Caki2 (cell line): Measurements from ENCODE around the gene SOX5. TPM values are rescaled to one million over a fixed set of nuclear protein-coding genes. Genes with fewer than 3 reads are reported as not detected.
"Not testable (repeated sequence)": the region's sequence is repeated elsewhere in the genome, so short reads cannot be mapped to it uniquely, and the experiment has no call there.

ENCODE experiments used
- DNase-seq: peaks from one replicate; pipeline ENCODE4 v3.0.0-alpha.2; 2015; ENCODE audit warnings: low read depth
- in situ Hi-C: cut with HindIII; loops from 2 replicates; pipeline ENCODE4 v1.10.0; 2016; ENCODE audit warnings: low sequenced_read_pairs, low pct_unique_long_range_greater_than_20kb, mixed read lengths
- total RNA-seq: library from RNA; depleted of rRNA; stranded (reverse); fragments of >200 nt; shearing (Covaris generic); gene quantifications from 2 replicates; pipeline ENCODE4 v1.2.3, GENCODE V29; 2014; ENCODE audit warnings: low replicate concordance

Gene SOX5
- total RNA-seq, 1 experiment from 2014 or later: not detected

- no peak for DNase-seq
- in situ Hi-C loops: no loop called here
Observed at GRCh38 chr12:23860019-23860418, 89.5 kb downstream of the SOX5 start.

- in situ Hi-C loops: no loop called here
- DNase-seq: no peak
Observed at GRCh38 chr12:23857178-23857577, 92.3 kb downstream of the SOX5 start.

- no peak for DNase-seq
- in situ Hi-C loops: no loop called here
Observed at GRCh38 chr12:23855813-23856212, 93.7 kb downstream of the SOX5 start.

- in situ Hi-C loops: no loop called here
- DNase-seq: no peak
Observed at GRCh38 chr12:23854598-23854997, 94.9 kb downstream of the SOX5 start.

- in situ Hi-C loops: no loop called here
- DNase-seq: no peak
Observed at GRCh38 chr12:23853640-23854039, 95.8 kb downstream of the SOX5 start.

- in situ Hi-C loops: no loop called here
- no peak for DNase-seq
Observed at GRCh38 chr12:23851602-23852001, 97.9 kb downstream of the SOX5 start.

GRCh38 chr12:23847857-23848256, 101.6 kb downstream of the SOX5 start:
- no peak for DNase-seq
- in situ Hi-C loops: no loop called here

- in situ Hi-C loops: no loop called here
- no peak for DNase-seq
Observed at GRCh38 chr12:23843958-23844357, 105.5 kb downstream of the SOX5 start.

GRCh38 chr12:23834076-23834475, 115.4 kb downstream of the SOX5 start:
- no peak for DNase-seq
- in situ Hi-C loops: no loop called here

GRCh38 chr12:23831739-23832138, 117.7 kb downstream of the SOX5 start:
- in situ Hi-C loops: no loop called here
- no peak for DNase-seq

GRCh38 chr12:23830210-23830609, 119.3 kb downstream of the SOX5 start:
- DNase-seq: no peak
- in situ Hi-C loops: no loop called here

GRCh38 chr12:23827353-23827752, 122.1 kb downstream of the SOX5 start:
- no peak for DNase-seq
- in situ Hi-C loops: no loop called here

GRCh38 chr12:23825124-23825523, 124.3 kb downstream of the SOX5 start:
- in situ Hi-C loops, DNase-seq: not testable (repeated sequence)

- DNase-seq: no peak
- in situ Hi-C loops: no loop called here
Observed at GRCh38 chr12:23824358-23824757, 125.1 kb downstream of the SOX5 start.

GRCh38 chr12:23822883-23823282, 126.6 kb downstream of the SOX5 start:
- in situ Hi-C loops, DNase-seq: not testable (repeated sequence)

GRCh38 chr12:23817345-23817744, 132.1 kb downstream of the SOX5 start:
- in situ Hi-C loops: no loop called here

GRCh38 chr12:23816394-23816851, 133.0 kb downstream of the SOX5 start:
- DNase-seq: no peak
- in situ Hi-C loops: no loop called here

More at GRCh38 chr12:23817345-23817744, 132.1 kb downstream of the SOX5 start:
- no peak for DNase-seq

- DNase-seq: no peak
- in situ Hi-C loops: no loop called here
Observed at GRCh38 chr12:23815810-23816209, 133.7 kb downstream of the SOX5 start.

GRCh38 chr12:23813206-23813605, 136.3 kb downstream of the SOX5 start:
- in situ Hi-C loops: no loop called here
- DNase-seq: no peak

GRCh38 chr12:23810329-23810902, 139.1 kb downstream of the SOX5 start:
- in situ Hi-C loops: no loop called here
- DNase-seq: no peak
